Measurements from ENCODE around the gene PSD4.

PSD4 gene

GRCh38 chr2:113184531-113185230 is 10.9 kb downstream of the PSD4 start:
- Histone ChIP-seq H3K36me3 (ENCODE audit: low read depth) (no peaks in the 10 kb centered on the region), H3K27me3 (ENCODE audit: insufficient read depth, poor library complexity, severe bottlenecking) (no peaks in the 10 kb centered on the region), H3K4me3 (ENCODE audit: severe bottlenecking) (no peak overlapping the region), H3K4me1 (ENCODE audit: insufficient read depth, poor library complexity, severe bottlenecking) (no peaks in the 10 kb centered on the region), H3K27ac (ENCODE audit: poor library complexity, severe bottlenecking) (no peak overlapping the region), H3K9me3 (ENCODE audit: severe bottlenecking) (no peaks in the 10 kb centered on the region)
- DNase-seq (ENCODE audit: low spot score), result no peak
- no peak for ATAC-seq (ENCODE audit: low read depth)
- TF ChIP-seq CTCF (IDR thresholded peaks at IDR 0.05; ENCODE audit: poor library complexity, severe bottlenecking), result no peak

- ATAC-seq (ENCODE audit: low read depth), result no peak
- DNase-seq (ENCODE audit: low spot score), result no peak
- Histone ChIP-seq H3K36me3 (ENCODE audit: low read depth) (no peaks in the 10 kb centered on the region), H3K27ac (ENCODE audit: poor library complexity, severe bottlenecking) (no peak overlapping the region), H3K9me3 (ENCODE audit: severe bottlenecking) (no peaks in the 10 kb centered on the region), H3K4me1 (ENCODE audit: insufficient read depth, poor library complexity, severe bottlenecking) (no peaks in the 10 kb centered on the region), H3K27me3 (ENCODE audit: insufficient read depth, poor library complexity, severe bottlenecking) (no peaks in the 10 kb centered on the region), H3K4me3 (ENCODE audit: severe bottlenecking) (no peak overlapping the region)
- no peak for TF ChIP-seq CTCF (IDR thresholded peaks at IDR 0.05; ENCODE audit: poor library complexity, severe bottlenecking)
Observed at GRCh38 chr2:113185664-113186432, 12.1 kb downstream of the PSD4 start.

- Histone ChIP-seq H3K4me1 (ENCODE audit: insufficient read depth, poor library complexity, severe bottlenecking) (no peaks in the 10 kb centered on the region), H3K9me3 (ENCODE audit: severe bottlenecking) (no peaks in the 10 kb centered on the region), H3K4me3 (ENCODE audit: severe bottlenecking) (no peak overlapping the region), H3K36me3 (ENCODE audit: low read depth) (no peaks in the 10 kb centered on the region), H3K27me3 (ENCODE audit: insufficient read depth, poor library complexity, severe bottlenecking) (no peaks in the 10 kb centered on the region), H3K27ac (ENCODE audit: poor library complexity, severe bottlenecking) (no peak overlapping the region)
- DNase-seq (ENCODE audit: low spot score), result no peak
- ATAC-seq (ENCODE audit: low read depth), result no peak
- TF ChIP-seq CTCF (IDR thresholded peaks at IDR 0.05; ENCODE audit: poor library complexity, severe bottlenecking), result no peak
Observed at GRCh38 chr2:113186433-113186796, 12.6 kb downstream of the PSD4 start.

- no peaks in the 10 kb centered on the region for H3K36me3 ChIP-seq (ENCODE audit: low read depth)
Observed at GRCh38 chr2:113187771-113188170, 14.0 kb downstream of the PSD4 start.

More at GRCh38 chr2:113187771-113188170, 14.0 kb downstream of the PSD4 start:
- Histone ChIP-seq H3K4me1 (ENCODE audit: insufficient read depth, poor library complexity, severe bottlenecking) (no peaks in the 10 kb centered on the region), H3K4me3 (ENCODE audit: severe bottlenecking) (no peak overlapping the region), H3K9me3 (ENCODE audit: severe bottlenecking) (no peaks in the 10 kb centered on the region), H3K27ac (ENCODE audit: poor library complexity, severe bottlenecking) (no peak overlapping the region), H3K27me3 (ENCODE audit: insufficient read depth, poor library complexity, severe bottlenecking) (no peaks in the 10 kb centered on the region)
- ATAC-seq (ENCODE audit: low read depth), result no peak
- no peak for DNase-seq (ENCODE audit: low spot score)
- TF ChIP-seq CTCF (IDR thresholded peaks at IDR 0.05; ENCODE audit: poor library complexity, severe bottlenecking), result no peak

All from RWPE2 (cell line).